22Rv1 (cell line): ENCODE data around the gene EHD2.

ENCODE experiments used
- H3K27ac ChIP-seq: fragments of 450-650 bp; 2 replicates; pipeline ENCODE4 v1.5.1; 2017
- CTCF ChIP-seq: fragments of 450-650 bp; IDR thresholded peaks from 2 replicates; pipeline ENCODE4 v1.5.1; 2017; ENCODE audit warnings: mild to moderate bottlenecking
- ZFX ChIP-seq: fragments of 450-650 bp; IDR thresholded peaks from 2 replicates; pipeline ENCODE4 v1.6.1; 2017; ENCODE audit warnings: antibody characterized with exemption, borderline replicate concordance

Gene EHD2

GRCh38 chr19:47745010-47745901 is 32.0 kb downstream of the EHD2 start, which contains the start of gene NOP53:
NOP53 (plus strand) TSS chr19:47745546; CDS start chr19:47745560, 14 bp downstream.
- TF ChIP-seq CTCF: no peak
- no peak for TF ChIP-seq ZFX
- H3K27ac ChIP-seq: peak within 1 kb of the TSS; percentile 81

GRCh38 chr19:47746129-47746528 is 32.9 kb downstream of the EHD2 start:
- peak overlapping the region; percentile 81 for H3K27ac ChIP-seq

DNA sequence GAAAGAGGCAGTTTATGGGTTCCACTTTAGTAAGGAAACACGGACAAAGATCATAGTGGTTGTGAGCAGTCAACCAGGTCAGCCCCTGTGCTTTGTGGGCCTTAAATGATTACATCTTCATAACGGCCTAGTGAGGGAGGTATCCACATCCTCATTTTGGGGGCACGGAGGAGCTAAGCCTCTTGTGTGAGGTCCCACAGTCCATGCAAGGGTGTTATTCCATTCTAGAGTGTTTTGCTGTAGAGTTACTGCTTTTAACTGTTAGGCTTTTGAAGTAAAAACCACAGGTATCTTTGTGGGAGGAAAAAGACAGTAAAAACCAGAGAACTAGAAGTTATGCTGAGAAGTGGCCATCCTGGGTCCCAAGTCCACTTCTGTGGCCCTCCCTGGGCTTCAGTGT is 36.1 kb downstream of the EHD2 start:
- H3K27ac ChIP-seq: no peak overlapping the region
- no peak for TF ChIP-seq CTCF
- TF ChIP-seq ZFX: no peak

DNA sequence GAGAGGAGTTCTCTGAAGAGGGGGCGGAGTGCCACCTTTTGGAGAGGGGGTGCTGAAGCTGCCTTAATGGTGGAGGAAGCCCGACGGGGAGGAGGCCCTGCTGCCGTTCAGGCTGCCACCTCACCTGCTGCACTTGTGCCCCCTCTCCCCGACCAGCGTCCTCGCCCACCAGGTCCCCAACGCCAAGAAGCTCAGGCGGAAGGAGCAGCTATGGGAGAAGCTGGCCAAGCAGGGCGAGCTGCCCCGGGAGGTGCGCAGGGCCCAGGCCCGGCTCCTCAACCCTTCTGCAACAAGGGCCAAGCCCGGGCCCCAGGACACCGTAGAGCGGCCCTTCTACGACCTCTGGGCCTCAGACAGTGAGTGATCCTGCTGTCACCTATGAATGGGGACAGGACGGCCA is 37.5 kb downstream of the EHD2 start:
- no peak overlapping the region for H3K27ac ChIP-seq
- no peak for TF ChIP-seq CTCF

DNA sequence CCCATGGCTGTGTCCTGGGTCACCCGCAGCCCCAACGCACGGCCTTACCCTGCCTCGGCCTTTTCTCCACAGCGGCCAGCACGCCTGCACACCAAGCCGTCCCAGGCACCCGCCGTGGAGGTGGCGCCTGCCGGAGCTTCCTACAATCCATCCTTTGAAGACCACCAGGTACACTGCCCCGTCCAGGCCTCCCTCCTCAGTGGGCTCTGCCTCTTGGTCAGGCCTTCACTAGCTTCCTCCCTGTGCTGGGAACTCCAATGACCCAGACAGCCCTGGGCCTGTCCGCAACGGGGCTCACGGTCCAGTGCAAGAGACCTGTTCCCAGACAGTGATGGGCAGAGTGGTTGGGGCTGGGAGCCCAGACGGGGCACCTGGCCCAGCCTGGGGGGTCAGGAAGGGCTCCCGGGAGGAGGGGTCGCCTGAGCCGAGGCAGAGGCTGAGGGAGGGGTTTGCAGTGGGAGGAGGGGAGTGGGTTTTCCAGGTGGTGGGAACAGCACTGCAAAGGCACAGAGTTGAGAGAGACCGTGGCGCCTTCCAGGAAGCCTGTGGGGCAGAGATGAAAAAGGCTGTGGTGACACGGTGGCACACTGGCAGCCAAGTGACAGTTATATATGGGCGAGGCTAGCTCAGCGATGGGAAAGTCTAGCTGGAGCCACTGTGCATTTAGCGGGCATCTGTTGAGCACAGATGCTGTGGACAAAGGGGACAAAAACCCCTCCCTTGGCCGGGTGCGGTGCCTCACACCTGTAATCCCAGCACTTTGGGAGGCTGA is 39.4 kb downstream of the EHD2 start:
- TF ChIP-seq CTCF: no peak
- no peak for TF ChIP-seq ZFX
- no peak overlapping the region for H3K27ac ChIP-seq

DNA sequence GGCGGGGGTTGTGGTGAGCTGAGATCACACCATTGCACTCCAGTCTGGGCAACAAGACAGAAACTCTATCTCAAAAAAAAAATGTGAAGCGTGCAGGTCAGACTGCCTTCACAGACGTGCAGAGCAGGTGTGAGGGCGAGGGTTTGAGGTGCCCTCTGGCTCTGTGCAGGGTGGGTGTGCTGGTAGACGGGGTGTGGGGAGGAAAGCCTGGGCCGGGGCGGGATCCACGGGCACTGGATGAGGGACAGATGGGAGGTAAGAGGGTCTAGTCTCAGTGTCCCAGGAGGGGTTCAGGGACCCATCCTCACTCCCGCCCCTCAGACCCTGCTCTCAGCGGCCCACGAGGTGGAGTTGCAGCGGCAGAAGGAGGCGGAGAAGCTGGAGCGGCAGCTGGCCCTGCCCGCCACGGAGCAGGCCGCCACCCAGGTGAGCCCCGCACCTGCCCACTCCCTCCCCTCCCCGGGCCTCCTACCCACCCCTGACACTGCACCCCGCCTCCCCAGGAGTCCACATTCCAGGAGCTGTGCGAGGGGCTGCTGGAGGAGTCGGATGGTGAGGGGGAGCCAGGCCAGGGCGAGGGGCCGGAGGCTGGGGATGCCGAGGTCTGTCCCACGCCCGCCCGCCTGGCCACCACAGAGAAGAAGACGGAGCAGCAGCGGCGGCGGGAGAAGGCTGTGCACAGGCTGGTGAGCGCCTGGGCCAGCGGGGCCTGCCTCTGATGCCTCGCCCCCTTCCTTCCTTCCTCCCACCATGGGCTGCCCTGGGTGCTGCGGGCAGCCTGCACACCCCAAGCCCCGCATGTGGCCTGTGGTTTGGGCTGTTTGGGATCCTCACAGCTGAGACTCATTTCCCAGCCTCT is 41.2 kb downstream of the EHD2 start:
- no peak for TF ChIP-seq CTCF
- no peak for TF ChIP-seq ZFX
- H3K27ac ChIP-seq: no peak overlapping the region

- no peak for TF ChIP-seq ZFX
- no peak for TF ChIP-seq CTCF
- H3K27ac ChIP-seq: no peak overlapping the region
Observed at GRCh38 chr19:47755065-47755761, 42.0 kb downstream of the EHD2 start.
